Stimulated activated CD4-positive, alpha-beta T cell treated with anti-CD3 and anti-CD28 coated beads, Interleukin-2, amount 100 ng/mL, for 24 hours (primary cell): Measurements from ENCODE around the gene NUP98.
A peak's percentile ranks its signal among the peaks of the same experiment; 100 is the strongest.
"Not testable (repeated sequence)": the region's sequence is repeated elsewhere in the genome, so short reads cannot be mapped to it uniquely, and the experiment has no call there.

Experiments used
- DNase-seq, 2 donors: peaks; one replicate each; pipeline ENCODE4 v3.0.0-alpha.2; 2020

The NUP98 gene

DNA sequence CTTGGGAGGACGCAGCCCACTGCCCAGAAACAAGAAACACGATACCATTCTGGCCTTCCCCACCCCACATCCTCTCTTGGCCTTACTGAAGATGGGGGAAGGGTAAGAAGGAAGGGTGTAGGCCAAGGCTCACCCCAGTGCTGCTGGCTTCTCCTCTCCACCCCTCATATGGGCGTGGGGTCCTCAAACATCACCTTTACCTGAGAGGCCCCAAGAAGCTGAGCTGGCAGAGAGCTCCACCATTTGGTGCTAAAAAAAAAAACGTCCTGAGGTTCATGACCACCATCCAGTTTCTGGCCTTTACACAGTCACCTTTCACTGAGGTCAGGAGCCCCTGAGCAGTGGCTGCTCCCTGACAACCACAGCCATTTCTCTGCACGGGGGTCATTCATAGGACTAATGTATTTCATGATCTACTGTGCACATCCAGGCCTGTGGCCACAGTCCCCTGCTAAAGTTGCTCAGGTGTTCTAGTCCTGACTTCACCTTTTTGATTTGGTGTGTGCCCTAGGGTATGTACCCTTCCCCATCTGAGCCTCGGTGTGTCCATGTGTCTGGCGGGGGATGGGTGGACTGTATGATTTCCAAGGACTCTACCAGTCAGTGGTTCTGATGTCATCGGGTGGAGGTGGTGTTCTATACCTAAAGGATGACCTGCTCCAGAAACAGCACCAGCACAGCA is 28.3 kb upstream of the NUP98 start:
- no peak for DNase-seq

DNA sequence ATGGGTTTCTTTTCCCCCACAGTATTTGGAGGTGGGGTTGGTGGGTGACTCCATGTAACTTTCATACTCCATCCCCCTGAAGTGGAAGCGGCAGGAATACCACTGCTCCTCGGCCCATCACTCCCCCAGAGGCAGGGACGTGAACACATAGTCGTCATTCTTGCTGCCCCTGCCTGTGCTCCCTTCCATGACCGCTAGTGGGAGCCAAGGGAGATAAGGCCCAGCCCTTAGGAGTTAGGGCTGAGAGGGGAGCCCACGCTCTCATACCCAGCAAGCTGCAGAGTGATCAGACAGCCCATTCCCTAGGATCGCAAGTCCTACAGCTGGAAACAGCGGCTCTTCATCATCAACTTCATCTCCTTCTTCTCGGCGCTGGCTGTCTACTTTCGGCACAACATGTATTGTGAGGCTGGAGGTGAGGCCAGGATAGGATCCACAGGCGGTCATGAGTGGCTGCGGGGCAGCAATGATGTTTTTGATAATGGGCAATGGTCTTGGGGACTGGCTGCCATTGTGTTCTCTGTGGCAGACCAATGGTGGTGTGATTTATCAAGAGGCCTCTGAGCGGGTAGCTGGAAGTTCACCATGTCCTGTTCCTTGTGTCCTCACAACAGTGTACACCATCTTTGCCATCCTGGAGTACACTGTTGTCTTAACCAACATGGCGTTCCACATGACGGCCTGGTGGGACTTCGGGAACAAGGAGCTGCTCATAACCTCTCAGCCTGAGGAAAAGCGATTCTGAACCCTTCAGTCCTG is 27.5 kb upstream of the NUP98 start:
- peak; percentile 85 to 87 for DNase-seq

DNA sequence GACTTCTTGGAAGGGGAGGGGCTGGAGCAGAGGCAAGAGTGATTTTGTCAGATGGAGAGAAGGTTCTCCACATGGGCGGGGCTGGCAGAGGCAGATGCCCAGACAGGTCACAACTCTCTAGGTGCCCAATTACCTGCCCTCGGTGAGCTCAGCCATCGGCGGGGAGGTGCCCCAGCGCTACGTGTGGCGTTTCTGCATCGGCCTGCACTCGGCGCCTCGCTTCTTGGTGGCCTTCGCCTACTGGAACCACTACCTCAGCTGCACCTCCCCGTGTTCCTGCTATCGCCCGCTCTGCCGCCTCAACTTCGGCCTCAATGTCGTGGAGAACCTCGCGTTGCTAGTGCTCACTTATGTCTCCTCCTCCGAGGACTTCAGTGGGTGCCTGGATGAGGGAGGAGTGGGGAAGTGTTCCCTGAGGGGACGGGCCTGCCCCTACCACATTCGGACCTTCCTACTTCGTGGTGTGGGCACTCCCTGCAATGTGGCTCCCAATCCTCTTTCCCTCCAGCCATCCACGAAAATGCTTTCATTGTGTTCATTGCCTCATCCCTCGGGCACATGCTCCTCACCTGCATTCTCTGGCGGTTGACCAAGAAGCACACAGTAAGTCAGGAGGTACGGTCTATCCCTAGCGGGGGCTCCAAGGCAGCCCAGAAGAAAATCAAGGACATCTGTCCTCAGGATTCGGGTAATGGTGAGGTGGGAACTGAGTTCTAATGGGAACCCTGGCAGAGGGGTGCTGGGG is 26.6 kb upstream of the NUP98 start:
- no peak for DNase-seq

GRCh38 chr11:3823303-3823702 is 25.9 kb upstream of the NUP98 start:
- DNase-seq: no peak

GRCh38 chr11:3822312-3822711 is 25.0 kb upstream of the NUP98 start:
- DNase-seq: no peak

DNA sequence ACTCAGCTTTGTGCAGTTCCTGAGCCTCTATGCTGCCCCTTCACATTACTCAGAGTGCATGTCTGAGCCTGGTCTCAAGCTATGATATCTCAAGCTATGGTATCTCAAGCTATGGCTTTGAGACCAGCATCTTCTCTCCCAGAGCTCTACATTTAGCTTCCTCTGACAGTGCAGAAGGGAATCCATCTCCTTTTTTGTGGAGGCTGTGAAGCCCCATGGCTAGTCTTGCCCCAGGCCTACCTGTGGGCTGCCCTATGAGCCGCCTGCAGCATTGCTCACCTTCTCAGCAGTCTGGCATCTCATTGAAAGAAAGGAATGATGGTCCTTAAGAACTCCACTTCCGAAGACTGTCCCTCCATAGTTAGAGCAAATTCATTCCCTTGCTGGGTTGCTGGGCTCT is 23.6 kb upstream of the NUP98 start:
- DNase-seq: no peak

- no peak for DNase-seq
Observed at GRCh38 chr11:3817181-3817800, 19.9 kb upstream of the NUP98 start.

DNA sequence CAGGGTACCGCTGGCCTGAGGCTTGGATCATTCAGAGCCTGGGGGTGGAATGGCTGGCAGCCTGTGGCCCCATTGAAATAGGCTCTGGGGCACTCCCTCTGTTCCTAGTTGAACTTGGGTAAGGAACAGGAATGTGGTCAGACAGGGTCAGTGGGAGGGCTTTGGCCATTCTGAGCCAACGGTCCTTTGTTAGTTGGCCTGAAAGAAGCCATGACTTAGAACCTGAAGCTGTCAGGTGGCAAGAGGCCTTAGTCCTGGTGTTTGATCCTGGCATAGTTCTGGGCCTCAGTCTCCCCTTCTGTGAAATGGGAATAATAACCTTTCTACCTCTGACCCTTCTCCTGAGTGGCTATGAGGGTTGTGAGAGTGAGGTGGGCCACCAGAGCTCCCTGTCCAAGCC is 19.3 kb upstream of the NUP98 start:
- no peak for DNase-seq

DNA sequence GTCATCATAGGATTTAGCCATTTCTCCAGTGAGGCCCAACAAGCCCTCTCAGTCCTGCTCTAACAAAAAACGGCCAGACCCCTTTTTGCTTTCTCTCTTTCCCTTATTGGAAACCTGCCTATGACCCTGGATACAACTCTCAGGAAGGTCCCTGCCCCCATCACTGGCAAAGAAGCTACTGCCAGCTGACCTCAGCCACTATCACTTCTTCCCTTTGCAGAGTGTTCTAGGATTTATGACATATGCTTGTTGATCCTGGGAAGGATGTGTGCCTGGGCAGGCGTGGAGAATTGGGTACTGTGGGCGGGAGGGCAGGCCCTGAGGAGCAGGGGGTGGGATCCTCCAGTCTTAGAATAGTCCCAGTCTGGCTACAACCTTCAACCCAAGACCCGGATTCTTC is 18.5 kb upstream of the NUP98 start:
- no peak for DNase-seq

DNA sequence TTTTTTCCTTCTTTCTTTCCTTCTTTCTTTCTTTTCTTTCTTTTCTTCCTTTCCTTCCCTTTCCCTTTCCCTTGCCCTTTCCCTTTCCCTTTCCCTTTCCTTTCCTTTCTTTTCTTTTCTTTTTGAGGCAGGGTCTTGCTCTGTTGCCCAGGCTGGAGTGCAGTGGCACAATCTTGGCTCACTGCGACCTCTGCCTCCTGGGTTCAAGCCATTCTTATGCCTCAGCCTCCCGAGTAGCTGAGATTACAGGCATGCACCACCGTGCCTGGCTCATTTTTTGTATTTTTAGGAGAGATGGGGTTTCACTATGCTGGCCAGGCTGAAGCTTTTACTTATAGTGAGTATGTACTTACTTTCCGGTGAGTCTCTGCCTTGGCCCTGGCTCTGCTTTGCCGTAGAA is 17.5 kb upstream of the NUP98 start:
- DNase-seq: not testable (repeated sequence)

GRCh38 chr11:3810951-3811350 is 13.6 kb upstream of the NUP98 start:
- no peak for DNase-seq

DNA sequence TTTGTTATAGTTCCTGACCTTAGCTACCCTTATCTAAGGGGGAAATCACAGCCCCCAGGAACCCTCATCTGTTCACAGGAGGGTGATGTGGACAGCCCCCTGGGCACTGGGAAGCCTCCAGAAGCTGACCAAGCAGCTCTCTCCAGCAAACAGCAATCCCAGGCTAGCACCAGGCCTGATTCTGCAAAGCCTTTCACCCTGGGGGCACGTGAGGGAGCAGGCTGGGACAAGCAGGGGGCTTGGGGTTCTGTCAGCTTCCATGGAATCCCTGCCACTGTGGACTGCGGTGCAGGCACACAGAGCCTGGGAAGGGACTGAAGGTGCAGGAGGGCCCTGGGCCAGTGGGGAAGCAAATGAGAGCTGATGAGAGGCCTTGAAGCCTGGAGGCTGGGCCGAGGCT is 13.1 kb upstream of the NUP98 start:
- no peak for DNase-seq

GRCh38 chr11:3809624-3809928 is 12.2 kb upstream of the NUP98 start:
- DNase-seq: no peak

DNA sequence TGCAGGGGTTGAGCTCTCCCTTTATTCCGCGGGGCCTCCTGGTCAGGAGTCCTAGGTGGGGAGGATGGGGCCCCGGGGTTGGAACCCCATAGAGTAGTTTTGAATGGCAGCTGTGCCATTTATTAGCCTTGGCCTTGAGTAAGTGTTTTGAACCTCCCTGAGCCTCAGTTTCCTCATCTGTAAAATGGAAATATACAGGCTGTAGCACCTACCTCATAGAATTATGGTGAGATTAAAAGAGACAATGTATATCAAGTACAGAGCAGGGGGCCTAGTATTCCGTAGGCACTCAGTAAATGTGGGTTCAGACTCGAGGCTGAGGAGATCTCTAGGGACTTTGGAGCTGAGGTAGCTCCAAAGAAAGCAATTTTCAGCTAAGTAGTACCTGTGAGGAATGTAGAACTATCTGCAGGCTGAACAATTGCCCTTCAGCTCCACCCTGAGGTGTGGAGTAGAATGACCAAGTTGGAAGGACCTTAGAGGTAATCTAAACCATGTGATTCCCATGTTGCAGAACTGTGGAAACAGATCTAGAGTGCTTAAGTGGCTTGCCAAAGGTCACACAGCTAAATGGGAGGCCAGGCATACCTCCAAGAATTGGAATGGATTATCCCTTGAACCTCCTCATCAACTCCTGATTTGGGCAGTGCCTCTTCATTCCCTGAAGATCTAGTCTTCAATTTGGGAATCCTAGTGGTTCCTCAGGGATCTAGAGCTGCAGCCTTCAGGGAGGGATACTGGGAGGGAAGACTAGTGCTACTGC is 11.7 kb upstream of the NUP98 start:
- DNase-seq: peak in 1 of 2 donors; percentile 42

- peak; percentile 65 to 77 for DNase-seq
Observed at GRCh38 chr11:3807909-3808860, 10.8 kb upstream of the NUP98 start, which contains the start of gene PGAP2. PGAP2 (plus strand) TSS chr11:3808560; CDS start chr11:3811260, 2,700 bp downstream.

DNA sequence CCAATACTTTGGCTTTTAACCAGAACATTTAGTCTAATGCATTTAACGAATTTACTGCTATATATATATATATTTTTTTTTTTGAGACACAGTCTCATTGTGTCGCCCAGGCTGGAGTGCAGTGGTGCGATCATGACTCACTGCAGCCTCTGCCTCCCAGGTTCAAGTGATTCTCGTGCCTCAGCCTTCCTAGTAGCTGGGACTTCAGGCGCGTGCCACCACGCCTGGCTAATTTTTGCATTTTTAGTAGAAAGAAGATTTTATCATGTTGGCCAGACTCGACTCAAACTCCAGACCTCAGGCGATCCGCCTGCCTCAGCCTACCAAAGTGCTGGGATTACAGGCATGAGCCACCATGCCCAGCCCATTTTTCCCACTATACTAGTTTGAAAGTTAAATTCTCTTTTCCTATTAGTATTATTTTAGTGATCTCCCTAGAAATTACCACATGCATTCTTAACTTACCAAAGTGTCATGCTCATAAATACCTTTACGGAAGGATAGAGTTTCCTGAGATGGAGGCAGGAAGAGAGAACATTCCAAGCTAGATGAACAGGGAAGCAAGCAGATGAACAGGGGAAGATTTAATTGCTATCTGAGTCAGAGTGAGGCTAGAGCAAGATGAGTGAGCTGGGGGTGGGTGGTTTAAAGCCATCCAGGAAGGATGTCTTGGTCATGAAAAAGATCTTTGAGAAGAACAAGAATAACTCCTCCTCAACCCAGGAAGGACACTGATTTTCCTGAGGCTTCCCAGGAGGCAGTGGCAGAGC is 6.6 kb upstream of the NUP98 start:
- DNase-seq: no peak

DNA sequence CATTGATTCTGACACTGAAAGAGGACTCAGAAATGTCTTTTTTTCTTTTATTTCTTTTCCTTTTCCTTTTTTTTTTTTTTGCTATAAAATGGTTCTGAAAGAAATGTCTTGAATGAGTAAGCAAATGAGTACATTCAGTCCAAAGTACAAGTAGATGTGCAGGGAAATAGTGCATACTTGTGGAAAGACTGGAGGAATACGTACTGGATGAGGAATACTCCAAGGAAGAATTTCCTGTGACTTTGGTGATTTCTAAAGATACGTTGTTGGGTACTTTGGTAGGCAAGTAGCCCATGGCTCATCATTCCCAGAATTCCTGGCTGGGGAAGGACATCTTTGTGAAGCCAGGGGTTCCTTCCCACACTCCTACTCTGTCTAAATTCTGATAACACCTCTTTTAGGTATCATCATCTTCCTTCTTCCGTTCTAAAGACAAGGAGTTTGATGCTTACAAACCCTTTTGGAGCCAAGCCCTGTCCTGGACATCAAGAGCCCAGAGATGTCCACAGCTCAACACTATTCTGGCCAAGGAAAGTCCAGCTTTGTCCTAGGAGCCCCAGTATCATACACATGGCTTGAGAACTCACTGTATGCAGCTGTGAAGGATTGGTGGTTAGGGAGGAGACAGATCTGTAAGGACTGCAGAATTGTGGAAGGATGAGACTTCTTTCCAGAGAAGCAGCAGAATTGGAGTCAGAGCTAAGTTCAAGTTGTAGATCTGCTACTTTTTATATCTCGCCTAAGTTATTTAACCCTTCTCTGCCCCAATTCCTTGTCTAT is 4.8 kb upstream of the NUP98 start:
- DNase-seq: no peak

- no peak for DNase-seq
Observed at GRCh38 chr11:3799873-3800272, 2.5 kb upstream of the NUP98 start.

DNA sequence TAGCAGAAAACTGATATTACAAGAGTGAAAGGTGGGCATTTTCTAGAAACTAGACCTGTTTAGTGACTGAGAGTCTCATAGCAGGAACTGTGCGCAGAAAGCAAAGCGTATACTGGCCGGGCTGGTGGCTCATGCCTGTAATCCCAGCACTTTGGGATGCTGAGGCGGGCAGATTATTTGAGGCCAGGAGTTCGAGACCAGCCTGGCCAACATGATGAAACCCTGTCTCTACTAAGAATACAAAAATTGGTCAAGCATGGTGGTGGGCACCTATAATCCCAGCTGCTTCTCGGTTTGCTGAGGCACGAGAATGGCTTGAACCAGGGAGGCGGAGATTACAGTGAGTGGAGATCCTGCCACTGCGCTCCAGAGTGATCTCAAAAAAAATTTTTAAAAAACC is 1.8 kb upstream of the NUP98 start:
- DNase-seq: no peak

GRCh38 chr11:3796801-3797328 is 489 bp downstream of the NUP98 start:
- DNase-seq: no peak
